ENCODE measurements around the gene TANC1. TPM values are rescaled to one million over a fixed set of nuclear protein-coding genes. Genes with fewer than 3 reads are reported as not detected.

Gene TANC1
- total RNA-seq, 1 experiment from 2014 or later: 2.5 TPM

DNA sequence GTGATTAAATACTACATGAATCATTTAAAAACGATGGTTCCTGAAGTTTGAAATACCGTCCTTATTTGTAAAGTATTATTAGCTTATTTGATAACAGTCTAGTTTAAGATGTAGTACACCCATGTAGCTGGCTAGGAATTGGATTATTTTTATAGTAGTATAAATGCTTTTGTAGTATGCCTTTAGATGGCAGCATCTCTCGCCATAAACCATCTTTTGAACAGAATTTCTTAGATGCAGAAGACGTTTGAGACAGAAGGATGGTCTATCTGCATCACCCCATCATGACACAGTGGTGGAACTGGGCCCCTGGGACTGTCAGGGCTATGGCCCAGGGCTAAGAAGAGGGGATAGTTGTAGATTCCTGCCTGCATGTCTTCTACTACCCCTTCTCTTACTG is 165.4 kb downstream of the TANC1 start:
- Histone ChIP-seq H3K4me1 (ENCODE audit: insufficient read depth, low read length) (no peaks in the 10 kb centered on the region), H3K23me2 (ENCODE audit: insufficient read length, low read depth, low read length, poor library complexity, severe bottlenecking) (no peaks in the 10 kb centered on the region), H3K4me2 (ENCODE audit: insufficient read depth, insufficient read length, low read length) (no peak overlapping the region), H4K5ac (ENCODE audit: insufficient read length, low read depth, low read length) (no peak overlapping the region), H3K18ac (ENCODE audit: insufficient read length, low read depth, low read length) (no peak overlapping the region), H3K23ac (ENCODE audit: insufficient read length, low read depth, low read length) (no peak overlapping the region), H2AFZ (ENCODE audit: low read length) (no peak overlapping the region), H4K20me1 (ENCODE audit: control insufficient read depth, insufficient read depth, insufficient read length) (no peaks in the 10 kb centered on the region), H3K9me3 (ENCODE audit: control insufficient read depth, low read depth, low read length) (no peaks in the 10 kb centered on the region), H3K79me2 (ENCODE audit: insufficient read depth, low read length) (no peaks in the 10 kb centered on the region), H4K91ac (ENCODE audit: insufficient read length, low read depth, low read length) (no peak overlapping the region), H3K27ac (ENCODE audit: insufficient read length, low read depth, low read length) (no peak overlapping the region), H2BK12ac (ENCODE audit: insufficient read length, low read depth, low read length) (no peak overlapping the region), H2BK120ac (ENCODE audit: low read depth, low read length, poor library complexity, severe bottlenecking) (no peak overlapping the region), H2BK5ac (ENCODE audit: insufficient read length, low read length) (no peak overlapping the region), H2BK15ac (ENCODE audit: low read depth, low read length) (no peak overlapping the region), H3K4ac (ENCODE audit: low read depth, low read length) (no peak overlapping the region), H3K27me3 (ENCODE audit: insufficient read depth, low read length) (no peaks in the 10 kb centered on the region), H3K14ac (ENCODE audit: insufficient read depth, low read length) (no peak overlapping the region), H2BK20ac (ENCODE audit: low read depth, low read length, poor library complexity, severe bottlenecking) (no peak overlapping the region), H3T11ph (ENCODE audit: low read length) (no peak overlapping the region), H3K56ac (ENCODE audit: insufficient read length, low read depth, low read length) (no peak overlapping the region), H2AK5ac (ENCODE audit: insufficient read length, low read length) (no peak overlapping the region), H3K9ac (ENCODE audit: extremely low read depth, insufficient read length, low read length) (no peak overlapping the region), H3K79me1 (ENCODE audit: insufficient read depth, low read depth, low read length, poor library complexity, severe bottlenecking) (no peaks in the 10 kb centered on the region), H4K8ac (replicated peaks; ENCODE audit: insufficient read length, low read depth, low read length) (no peak overlapping the region)
- no CpG with 5 or more reads among the region's 4 CpGs for WGBS (ENCODE audit: extremely low coverage, insufficient read length, low lambda C conversion rate)
- no peak for DNase-seq
- TF ChIP-seq, protein P1, sequence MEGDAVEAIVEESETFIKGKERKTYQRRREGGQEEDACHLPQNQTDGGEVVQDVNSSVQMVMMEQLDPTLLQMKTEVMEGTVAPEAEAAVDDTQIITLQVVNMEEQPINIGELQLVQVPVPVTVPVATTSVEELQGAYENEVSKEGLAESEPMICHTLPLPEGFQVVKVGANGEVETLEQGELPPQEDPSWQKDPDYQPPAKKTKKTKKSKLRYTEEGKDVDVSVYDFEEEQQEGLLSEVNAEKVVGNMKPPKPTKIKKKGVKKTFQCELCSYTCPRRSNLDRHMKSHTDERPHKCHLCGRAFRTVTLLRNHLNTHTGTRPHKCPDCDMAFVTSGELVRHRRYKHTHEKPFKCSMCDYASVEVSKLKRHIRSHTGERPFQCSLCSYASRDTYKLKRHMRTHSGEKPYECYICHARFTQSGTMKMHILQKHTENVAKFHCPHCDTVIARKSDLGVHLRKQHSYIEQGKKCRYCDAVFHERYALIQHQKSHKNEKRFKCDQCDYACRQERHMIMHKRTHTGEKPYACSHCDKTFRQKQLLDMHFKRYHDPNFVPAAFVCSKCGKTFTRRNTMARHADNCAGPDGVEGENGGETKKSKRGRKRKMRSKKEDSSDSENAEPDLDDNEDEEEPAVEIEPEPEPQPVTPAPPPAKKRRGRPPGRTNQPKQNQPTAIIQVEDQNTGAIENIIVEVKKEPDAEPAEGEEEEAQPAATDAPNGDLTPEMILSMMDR (conservative IDR thresholded peaks at IDR 0.05): no peak
- H3K4me3 Mint-ChIP-seq: no peak overlapping the region
- H3K27me3 Mint-ChIP-seq (ENCODE audit: low read depth): no peaks in the 10 kb centered on the region
- H3K4me1 Mint-ChIP-seq: peaks cover 8 to 15% of the 10 kb centered on the region in 2 experiments
- H3K36me3 Mint-ChIP-seq (ENCODE audit: insufficient read depth in 1 of 3, low read depth in 3 of 3): no peaks in the 10 kb centered on the region
- no peak overlapping the region for H3K27ac Mint-ChIP-seq
- H3K9me3 Mint-ChIP-seq: no peaks in the 10 kb centered on the region
